Measurements from ENCODE around the gene CASP14. TPM values are rescaled to one million over a fixed set of nuclear protein-coding genes. Genes with fewer than 3 reads are reported as not detected.

Gene CASP14
- total RNA-seq, 1 experiment from 2014 or later, result not detected

- no peak for TF ChIP-seq SMAD3 (CRISPR knock-in tag; IDR thresholded peaks at IDR 0.05; ENCODE audit: borderline replicate concordance)
- TF ChIP-seq E2F5 (CRISPR knock-in tag; IDR thresholded peaks at IDR 0.05), result no peak
- no peak for TF ChIP-seq TP53 (CRISPR knock-in tag; IDR thresholded peaks at IDR 0.05)
- TF ChIP-seq NR2C2 (CRISPR knock-in tag; IDR thresholded peaks at IDR 0.05), result no peak
- no peak for TF ChIP-seq KAT7 (CRISPR knock-in tag; IDR thresholded peaks at IDR 0.05; ENCODE audit: borderline replicate concordance)
- TF ChIP-seq ZNF317 (CRISPR knock-in tag; IDR thresholded peaks at IDR 0.05; ENCODE audit: borderline replicate concordance, low read depth), result no peak
Measured at GRCh38 chr19:15031675-15032074, 17.6 kb upstream of the CASP14 start (continued).

- Mint-ChIP-seq H3K9me3 (no peaks in the 10 kb centered on the region), H3K36me3 (no peaks in the 10 kb centered on the region), H3K27ac (no peak overlapping the region), H3K27me3 (ENCODE audit: low read depth) (peaks cover 22% of the 10 kb centered on the region), H3K4me1 (peaks cover 10% of the 10 kb centered on the region), H3K4me3 (no peak overlapping the region)
- no peak for ATAC-seq
- POLR2A ChIA-PET, result no interaction called here
- CTCF ChIA-PET, result interaction anchor here (1.6 kb wide), 1 partner anchor 56 kb away, joined by 7 read pairs; no protein-coding TSS in a partner anchor
- DNase-seq (ENCODE audit: low spot score), result no peak
- TF ChIP-seq IRF2 (CRISPR knock-in tag; IDR thresholded peaks at IDR 0.05; ENCODE audit: borderline replicate concordance, low read depth) (no peak), AFF4 (CRISPR knock-in tag; IDR thresholded peaks at IDR 0.05; ENCODE audit: borderline replicate concordance) (no peak), TEAD1 (CRISPR knock-in tag; IDR thresholded peaks at IDR 0.05) (no peak), IRF1 (CRISPR knock-in tag; IDR thresholded peaks at IDR 0.05) (no peak), USF1 (CRISPR knock-in tag; IDR thresholded peaks at IDR 0.05) (no peak), RORB (CRISPR knock-in tag; IDR thresholded peaks at IDR 0.05) (no peak), STAT6 (CRISPR knock-in tag; conservative IDR thresholded peaks at IDR 0.05; ENCODE audit: low read depth) (no peak), PRDM15 (CRISPR knock-in tag; IDR thresholded peaks at IDR 0.05) (no peak), ZNF232 (CRISPR knock-in tag; IDR thresholded peaks at IDR 0.05) (no peak), ZNF416 (CRISPR knock-in tag; IDR thresholded peaks at IDR 0.05) (no peak), ZNF281 (CRISPR knock-in tag; IDR thresholded peaks at IDR 0.05) (no peak), MYBL2 (CRISPR knock-in tag; IDR thresholded peaks at IDR 0.05) (no peak), FOXK1 (CRISPR knock-in tag; IDR thresholded peaks at IDR 0.05) (no peak), ZNF263 (CRISPR knock-in tag; IDR thresholded peaks at IDR 0.05; ENCODE audit: low read depth) (no peak), NR1H2 (CRISPR knock-in tag; IDR thresholded peaks at IDR 0.05) (no peak), ATF1 (CRISPR knock-in tag; IDR thresholded peaks at IDR 0.05) (no peak)
Measured at GRCh38 chr19:15035795-15036311, 13.4 kb upstream of the CASP14 start.
